Mucosa of gallbladder (tissue), 1 donor: ENCODE results near the gene FLCN. TPM values are rescaled to one million over a fixed set of nuclear protein-coding genes. Genes with fewer than 3 reads are reported as not detected.
"Not testable (repeated sequence)": the region's sequence is repeated elsewhere in the genome, so short reads cannot be mapped to it uniquely, and the experiment has no call there.

Experiments
- DNase-seq: peaks from one replicate; pipeline ENCODE4 v3.0.0-alpha.2; 2020; ENCODE audit warnings: low spot score
- total RNA-seq: library from RNA; stranded (reverse); gene quantifications from one replicate; pipeline ENCODE4 v1.2.1, GENCODE V29; 2021
- donor health status: DM: no; HTN: no; CAD: no.

FLCN gene
- total RNA-seq: 110 TPM

- peak; percentile 92 for DNase-seq
These were observed at the start of gene FLCN for GRCh38 chr17:17237026-17237799. FLCN (minus strand) TSS chr17:17237168; CDS start chr17:17228137, 9,031 bp downstream.

- no peak for DNase-seq
These were observed 49.0 kb upstream of the FLCN start for GRCh38 chr17:17285951-17286350.

- peak; percentile 98 for DNase-seq
These were observed 43.9 kb upstream of the FLCN start, which contains the start of gene COPS3 for GRCh38 chr17:17280613-17281549. COPS3 (minus strand) TSS chr17:17281246; CDS start chr17:17281186, 60 bp downstream.

- no peak for DNase-seq
These were observed 42.3 kb upstream of the FLCN start for GRCh38 chr17:17279316-17279715.

GRCh38 chr17:17277431-17277830 lies 40.5 kb upstream of the FLCN start:
- not testable (repeated sequence) for DNase-seq

GRCh38 chr17:17275971-17276370 lies 39.0 kb upstream of the FLCN start:
- DNase-seq: no peak

- DNase-seq: no peak
These were observed 33.2 kb upstream of the FLCN start for GRCh38 chr17:17269926-17270773.

GRCh38 chr17:17264430-17264829 lies 27.5 kb upstream of the FLCN start:
- DNase-seq: no peak

- DNase-seq: no peak
These were observed 22.0 kb upstream of the FLCN start for GRCh38 chr17:17258998-17259397.

- no peak for DNase-seq
These were observed 21.0 kb upstream of the FLCN start for GRCh38 chr17:17258011-17258410.

- DNase-seq: no peak
These were observed 19.3 kb upstream of the FLCN start for GRCh38 chr17:17256316-17256715.

GRCh38 chr17:17255689-17256088 lies 18.7 kb upstream of the FLCN start:
- not testable (repeated sequence) for DNase-seq

GRCh38 chr17:17254036-17254435 lies 17.1 kb upstream of the FLCN start:
- no peak for DNase-seq

GRCh38 chr17:17253406-17253805 lies 16.4 kb upstream of the FLCN start:
- DNase-seq: no peak

- no peak for DNase-seq
These were observed 15.2 kb upstream of the FLCN start for GRCh38 chr17:17252149-17252661.

GRCh38 chr17:17246879-17247278 lies 9.9 kb upstream of the FLCN start:
- DNase-seq: no peak

GRCh38 chr17:17243163-17243562 lies 6.2 kb upstream of the FLCN start:
- DNase-seq: no peak

- no peak for DNase-seq
These were observed 5.3 kb upstream of the FLCN start for GRCh38 chr17:17242246-17242645.

- no peak for DNase-seq
These were observed 4.7 kb upstream of the FLCN start for GRCh38 chr17:17241656-17242055.

GRCh38 chr17:17239832-17240231 lies 2.9 kb upstream of the FLCN start:
- no peak for DNase-seq

- DNase-seq: peak; percentile 14
These were observed 508 bp downstream of the FLCN start for GRCh38 chr17:17236295-17237025.
